Astrocyte of the cerebellum (primary cell): ENCODE measurements around the gene TMC3.

Experiments used
- DNase-seq: peaks from one replicate; pipeline ENCODE4 v3.0.0-alpha.2; 2011; ENCODE audit warnings: low read depth
- H3K4me3 ChIP-seq: 2 replicates; pipeline ENCODE4 v1.5.1; 2011; ENCODE audit warnings: mild to moderate bottlenecking, low read depth, low read length, moderate library complexity
- CTCF ChIP-seq: IDR thresholded peaks from 2 replicates; pipeline ENCODE4 v1.5.1; 2012; ENCODE audit warnings: low read length, low read depth, moderate library complexity, mild to moderate bottlenecking; ENCODE audit errors: missing control alignments
- in situ Hi-C: cut with HindIII; loops from 2 replicates; pipeline ENCODE4 v1.10.0; 2017; ENCODE audit warnings: low sequenced_read_pairs

The TMC3 gene

GRCh38 chr15:81398910-81399551 is 25.0 kb upstream of the TMC3 start:
- in situ Hi-C loops: no loop called here
- no peak for TF ChIP-seq CTCF
- no peak overlapping the region for H3K4me3 ChIP-seq
- no peak for DNase-seq

- in situ Hi-C loops: no loop called here
- H3K4me3 ChIP-seq: no peak overlapping the region
- DNase-seq: no peak
- TF ChIP-seq CTCF: no peak
These were observed 24.4 kb upstream of the TMC3 start for GRCh38 chr15:81398456-81398855.

GRCh38 chr15:81394603-81395002 is 20.6 kb upstream of the TMC3 start:
- H3K4me3 ChIP-seq: no peak overlapping the region
- no peak for TF ChIP-seq CTCF
- no peak for DNase-seq
- in situ Hi-C loops: no loop called here

GRCh38 chr15:81391657-81392056 is 17.6 kb upstream of the TMC3 start:
- no peak for DNase-seq
- H3K4me3 ChIP-seq: no peak overlapping the region
- TF ChIP-seq CTCF: no peak
- in situ Hi-C loops: no loop called here

- no peak for TF ChIP-seq CTCF
- in situ Hi-C loops: no loop called here
- no peak for DNase-seq
- H3K4me3 ChIP-seq: no peak overlapping the region
These were observed 14.4 kb upstream of the TMC3 start for GRCh38 chr15:81388436-81388770.

- no peak for TF ChIP-seq CTCF
- in situ Hi-C loops: no loop called here
- H3K4me3 ChIP-seq: no peak overlapping the region
- no peak for DNase-seq
These were observed 13.8 kb upstream of the TMC3 start for GRCh38 chr15:81387621-81388435.
